Pancreas (tissue), 10 donors: ENCODE results near the gene CCDC102B. TPM values are rescaled to one million over a fixed set of nuclear protein-coding genes. Genes with fewer than 3 reads are reported as not detected.

Experiments used
- ATAC-seq, 4 donors: fragments of 200-7000 bp; cut with Tn5 transposase; one replicate each; pipeline versions ENCODE4 v1.8.0 to v1.9.1; 2020; ENCODE audit warnings: mild to moderate bottlenecking in 4 of 4, moderate library complexity in 4 of 4
- DNase-seq, 6 donors: peaks; one replicate each; pipeline ENCODE4 v3.0.0-alpha.2; 2020
- FAIRE-seq: peaks from 2 replicates; lab custom pipeline; 2012; peaks lifted over from hg19 to GRCh38; lab: Jason Lieb, UNC
- H3K27ac ChIP-seq, 4 donors: fragments of 200-600 bp; sonication (generic); 1 replicate in 3 of 4; 2 replicates in 1 of 4; pipeline versions ENCODE4 v1.5.0 to v1.8.0; 2020
- H3K27me3 ChIP-seq, 4 donors: fragments of 200-600 bp; one replicate each; pipeline ENCODE4 v1.8.0; 2021
- H3K36me3 ChIP-seq, 3 donors: fragments of 200-600 bp; sonication (generic) in 1 of 3; one replicate each; pipeline versions ENCODE4 v1.5.0 to v1.8.0; 2020 to 2021
- H3K4me1 ChIP-seq, 3 donors: fragments of 200-600 bp; one replicate each; pipeline ENCODE4 v1.8.0; 2021
- H3K4me3 ChIP-seq, 4 donors: fragments of 200-600 bp; sonication (generic) in 2 of 4; one replicate each; pipeline versions ENCODE4 v1.5.0 to v1.8.0; 2020 to 2021
- H3K9me3 ChIP-seq, 4 donors: fragments of 200-600 bp; one replicate each; pipeline ENCODE4 v1.8.0; 2021
- CTCF ChIP-seq, 4 donors: fragments of 200-600 bp; sonication (generic) in 3 of 4; IDR thresholded peaks; one replicate each; pipeline versions ENCODE4 v1.5.0 to v1.8.0; 2021; ENCODE audit warnings: antibody characterized with exemption in 4 of 4
- WGBS, 2 donors: extraction: QIAGEN DNeasy Blood & Tissue Kit; methylation state at CpG; one replicate each; pipeline ENCODE4 v1.1.7; 2013; 5-methylcytosine and 5-hydroxymethylcytosine counted together
- intact Hi-C, 3 donors: fragments of 100-400 bp; cut with DNase I; formaldehyde crosslinking; loops; one replicate each; pipeline versions ENCODE4 v1.11.1 to v1.14.2; 2022
- polyA plus RNA-seq, 2 donors: library from polyadenylated mRNA; stranded (reverse); fragments of 200-250 nt; gene quantifications; one replicate each; pipeline ENCODE4 v1.2.3, GENCODE V29; 2013
- total RNA-seq, 6 donors: library from RNA; stranded (reverse); fragmentation: NEBNext Ultra II Directional in 4 of 6; extraction: Animal tissue kit (Norgen Biotek cat#: 25700) in 4 of 6; gene quantifications; one replicate each; pipeline versions ENCODE4 v1.2.1 to v1.2.4, GENCODE V29; 2021 to 2023
- donor health status: healthy with polysubstance abuse.
- donor health status: DM: no; HTN: no; CAD: no; lungs with moderate emphysema.
- donor health status: DM: no; HTN: no; CAD: no.
- donor health status: control.
- donor health status: control.
- donor health status: Bipolar disorder and iron deficiency.
- donor health status: DM: yes; HTN: yes; CAD: no.
- donor health status: DM: no; HTN: no; CAD: no.
- donor health status: DM: no; HTN: no; CAD: no.
- donor health status: DM: yes; HTN: yes; CAD: no.

CCDC102B gene
- total and polyA plus RNA-seq, 8 donors = 0.99 to 6.2 (median 1.6) TPM

DNA sequence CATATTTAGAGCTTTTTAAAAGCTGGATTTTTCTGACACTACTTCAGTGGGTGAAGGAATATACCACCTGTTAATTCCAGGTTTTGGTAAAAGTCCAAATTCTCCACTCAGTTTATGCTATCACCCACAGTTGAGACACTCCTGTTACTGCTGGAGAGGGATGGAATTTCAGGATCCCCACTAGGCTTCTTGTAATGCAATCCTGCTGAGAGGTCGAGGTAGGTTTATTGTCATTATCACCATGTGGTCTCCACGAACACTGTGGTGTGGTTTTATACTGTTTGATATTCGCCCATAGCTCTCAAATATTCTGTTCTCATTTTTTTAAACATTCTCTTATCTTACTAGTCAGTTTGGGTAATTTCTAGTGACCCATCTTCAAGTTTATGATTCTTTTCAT, 167.9 kb downstream of the CCDC102B start:
- WGBS, 2 donors = 45 to 63% methylated on average over 3 of the region's 3 CpGs
- intact Hi-C loops = no loop called here
- no peak for FAIRE-seq

GRCh38 chr18:68969027-68969426, 171.1 kb downstream of the CCDC102B start:
- no peak for DNase-seq
- WGBS, 2 donors = 73 to 79% methylated on average over 5 of the region's 5 CpGs
- TF ChIP-seq CTCF (IDR thresholded peaks at IDR 0.05) = no peak

More for the DNA sequence above, 167.9 kb downstream of the CCDC102B start:
- Histone ChIP-seq H3K27me3 (no peaks in the 10 kb centered on the region), H3K36me3 (no peaks in the 10 kb centered on the region), H3K4me3 (no peak overlapping the region), H3K27ac (no peak overlapping the region), H3K4me1 (no peaks in the 10 kb centered on the region), H3K9me3 (no peaks in the 10 kb centered on the region)
- no peak for TF ChIP-seq CTCF (IDR thresholded peaks at IDR 0.05)
- DNase-seq (no peak), ATAC-seq (no peak)

DNA sequence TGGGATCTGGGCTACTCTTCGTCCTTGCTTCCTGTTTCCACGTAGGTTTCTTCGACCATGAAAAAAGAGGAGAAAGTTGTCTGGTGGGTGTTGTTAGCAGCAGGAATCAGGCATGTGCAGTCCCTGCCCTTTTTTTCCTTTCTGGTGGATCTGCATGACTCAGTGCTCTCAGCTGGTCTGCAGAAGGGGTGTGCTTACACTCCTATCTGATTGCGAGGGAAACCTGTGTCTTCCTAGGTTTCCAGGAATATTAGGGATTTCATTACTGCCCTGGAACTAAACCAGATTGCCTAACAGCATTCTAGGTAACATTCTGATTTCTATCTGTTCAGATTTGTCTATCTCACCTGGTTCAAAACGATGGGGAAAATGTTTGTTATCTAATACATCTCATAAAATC, 174.3 kb downstream of the CCDC102B start:
- H3K4me1 ChIP-seq = no peaks in the 10 kb centered on the region
- TF ChIP-seq CTCF (IDR thresholded peaks at IDR 0.05) = no peak
- H3K36me3 ChIP-seq = no peaks in the 10 kb centered on the region
- intact Hi-C loops = no loop called here
- no peak for DNase-seq
- FAIRE-seq = no peak
- no peak overlapping the region for H3K4me3 ChIP-seq
- H3K27me3 ChIP-seq = no peaks in the 10 kb centered on the region
- no peaks in the 10 kb centered on the region for H3K9me3 ChIP-seq
- 48 to 57% methylated on average over 5 of the region's 5 CpGs for WGBS, 2 donors
- ATAC-seq = no peak
- H3K27ac ChIP-seq = no peak overlapping the region

More at GRCh38 chr18:68969027-68969426, 171.1 kb downstream of the CCDC102B start:
- H3K36me3 ChIP-seq = no peaks in the 10 kb centered on the region
- no peaks in the 10 kb centered on the region for H3K9me3 ChIP-seq
- H3K4me3 ChIP-seq = no peak overlapping the region
- intact Hi-C loops = no loop called here
- no peaks in the 10 kb centered on the region for H3K4me1 ChIP-seq
- no peaks in the 10 kb centered on the region for H3K27me3 ChIP-seq
- FAIRE-seq (no peak), ATAC-seq (no peak)
- H3K27ac ChIP-seq = no peak overlapping the region

- TF ChIP-seq CTCF (IDR thresholded peaks at IDR 0.05) = no peak
- DNase-seq = no peak
- 81 to 94% methylated on average over 2 of the region's 2 CpGs for WGBS, 2 donors
- Histone ChIP-seq H3K36me3 (no peaks in the 10 kb centered on the region), H3K27ac (no peak overlapping the region), H3K27me3 (no peaks in the 10 kb centered on the region), H3K9me3 (no peaks in the 10 kb centered on the region), H3K4me1 (no peaks in the 10 kb centered on the region), H3K4me3 (no peak overlapping the region)
- intact Hi-C loops = no loop called here
- FAIRE-seq = no peak
- ATAC-seq = no peak
Observed at GRCh38 chr18:68979737-68980136, 181.9 kb downstream of the CCDC102B start.

DNA sequence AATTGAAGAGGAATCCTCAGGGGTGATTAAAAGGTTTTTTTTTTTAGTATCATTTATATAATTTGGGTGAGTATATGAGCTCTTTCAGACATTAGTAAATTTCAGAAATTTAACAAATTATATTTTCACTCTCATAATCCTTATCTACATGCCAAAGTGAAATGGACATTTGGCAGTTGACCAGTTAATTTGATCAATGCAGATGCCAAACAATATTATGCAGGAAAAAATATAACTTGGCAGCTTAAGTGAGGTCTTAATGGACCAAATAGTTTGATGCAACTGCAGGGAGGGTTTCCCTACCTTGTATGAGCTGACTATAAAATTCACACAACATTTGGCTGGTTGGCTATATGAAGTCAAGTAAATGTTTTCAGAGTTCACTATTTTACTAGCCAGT, 185.2 kb downstream of the CCDC102B start:
- intact Hi-C loops = no loop called here
- DNase-seq (no peak), FAIRE-seq (no peak), ATAC-seq (no peak)
- H3K4me3 ChIP-seq = no peak overlapping the region
- H3K36me3 ChIP-seq = no peaks in the 10 kb centered on the region
- H3K4me1 ChIP-seq = no peaks in the 10 kb centered on the region
- no peak overlapping the region for H3K27ac ChIP-seq
- H3K27me3 ChIP-seq = no peaks in the 10 kb centered on the region
- no peaks in the 10 kb centered on the region for H3K9me3 ChIP-seq
- no peak for TF ChIP-seq CTCF (IDR thresholded peaks at IDR 0.05)
